Muscle of leg (tissue), 11 donors: ENCODE measurements around the gene SDK1. TPM values are rescaled to one million over a fixed set of nuclear protein-coding genes. Genes with fewer than 3 reads are reported as not detected.

Experiments
- DNase-seq: peaks from one replicate; pipeline ENCODE4 v3.0.0; 2013
- H3K27ac ChIP-seq: one replicate; pipeline ENCODE4 v1.5.1; 2013; ENCODE audit warnings: mild to moderate bottlenecking, low read length, control low read depth
- H3K27me3 ChIP-seq: one replicate; pipeline ENCODE4 v1.6.1; 2013; ENCODE audit warnings: low read length; ENCODE audit not compliant: control insufficient read depth, insufficient read depth
- H3K36me3 ChIP-seq: one replicate; pipeline ENCODE4 v1.6.1; 2013; ENCODE audit warnings: low read length; ENCODE audit not compliant: control insufficient read depth, insufficient read depth
- H3K4me1 ChIP-seq: one replicate; pipeline ENCODE4 v1.6.1; 2013; ENCODE audit warnings: low read length; ENCODE audit not compliant: control insufficient read depth, insufficient read depth
- H3K4me3 ChIP-seq: one replicate; pipeline ENCODE4 v1.5.1; 2013; ENCODE audit warnings: low read length, control low read depth
- H3K9me3 ChIP-seq: replicated peaks from 2 replicates; pipeline ENCODE4 v1.6.1; 2013; ENCODE audit warnings: low read depth, low read length; ENCODE audit not compliant: control insufficient read depth
- WGBS: methylation state at CpG from one replicate; pipeline ENCODE4 v1.1.5; 2013; ENCODE audit warnings: missing lambda C conversion rate; ENCODE audit not compliant: insufficient coverage; 5-methylcytosine and 5-hydroxymethylcytosine counted together
- polyA plus RNA-seq, 8 donors: library from polyadenylated mRNA; unstranded; fragments of 120-200 nt; gene quantifications; one replicate each; pipeline versions ENCODE4 v1.2.1 to v1.2.3, GENCODE V29; 2013; ENCODE audit warnings: inconsistent platforms in 1 of 8, low replicate concordance in 1 of 8; ENCODE audit not compliant: insufficient read length in 8 of 8, insufficient read depth in 1 of 8
- total RNA-seq: library from RNA; stranded (reverse); fragments of 120-200 nt; gene quantifications from one replicate; pipeline ENCODE4 v1.2.4, GENCODE V29; 2013

The SDK1 gene
- total and polyA plus RNA-seq, 9 donors: 2.3 to 6.4 (median 3.6) TPM

GRCh38 chr7:4098169-4098568 lies 797.1 kb downstream of the SDK1 start:
- H3K4me3 ChIP-seq: no peak overlapping the region
- no peaks in the 10 kb centered on the region for H3K9me3 ChIP-seq
- no peak for DNase-seq
- H3K27me3 ChIP-seq: peaks cover 2% of the 10 kb centered on the region
- WGBS: no CpG with 5 or more reads among the region's 11 CpGs
- H3K27ac ChIP-seq: no peak overlapping the region
- H3K4me1 ChIP-seq: peaks cover 4% of the 10 kb centered on the region
- H3K36me3 ChIP-seq: no peaks in the 10 kb centered on the region

GRCh38 chr7:4099651-4100050 lies 798.6 kb downstream of the SDK1 start:
- Histone ChIP-seq H3K36me3 (no peaks in the 10 kb centered on the region), H3K27ac (no peak overlapping the region), H3K4me1 (peaks cover 4% of the 10 kb centered on the region), H3K27me3 (peaks cover 2% of the 10 kb centered on the region), H3K9me3 (no peaks in the 10 kb centered on the region), H3K4me3 (no peak overlapping the region)
- DNase-seq: no peak
- WGBS: 83% methylated on average over 14 of the region's 14 CpGs

- H3K4me1 ChIP-seq: peaks cover 4% of the 10 kb centered on the region
- peaks cover 2% of the 10 kb centered on the region for H3K27me3 ChIP-seq
- no peaks in the 10 kb centered on the region for H3K36me3 ChIP-seq
- no peaks in the 10 kb centered on the region for H3K9me3 ChIP-seq
- H3K4me3 ChIP-seq: no peak overlapping the region
- 85% methylated on average over 5 of the region's 8 CpGs for WGBS
- DNase-seq: no peak
- H3K27ac ChIP-seq: no peak overlapping the region
Measured at GRCh38 chr7:4100148-4100547, 799.1 kb downstream of the SDK1 start.

- Histone ChIP-seq H3K27ac (no peak overlapping the region), H3K9me3 (no peaks in the 10 kb centered on the region), H3K36me3 (no peaks in the 10 kb centered on the region), H3K4me1 (peaks cover 4% of the 10 kb centered on the region), H3K4me3 (no peak overlapping the region), H3K27me3 (peaks cover 2% of the 10 kb centered on the region)
- 93% methylated on average over 5 of the region's 11 CpGs for WGBS
- no peak for DNase-seq
Measured at GRCh38 chr7:4100691-4101090, 799.6 kb downstream of the SDK1 start.

GRCh38 chr7:4102231-4102841 lies 801.3 kb downstream of the SDK1 start:
- Histone ChIP-seq H3K27me3 (peaks cover 2% of the 10 kb centered on the region), H3K9me3 (no peaks in the 10 kb centered on the region), H3K27ac (no peak overlapping the region), H3K36me3 (no peaks in the 10 kb centered on the region), H3K4me3 (no peak overlapping the region), H3K4me1 (peaks cover 4% of the 10 kb centered on the region)
- DNase-seq: peak; percentile 14
- WGBS: 80% methylated on average over 8 of the region's 14 CpGs

GRCh38 chr7:4103352-4104091 lies 802.5 kb downstream of the SDK1 start:
- Histone ChIP-seq H3K4me1 (peaks cover 4% of the 10 kb centered on the region), H3K27me3 (peaks cover 2% of the 10 kb centered on the region), H3K4me3 (no peak overlapping the region), H3K9me3 (no peaks in the 10 kb centered on the region), H3K27ac (no peak overlapping the region), H3K36me3 (no peaks in the 10 kb centered on the region)
- WGBS: 89% methylated on average over 14 of the region's 17 CpGs
- DNase-seq: peak; percentile 11

- H3K4me3 ChIP-seq: no peak overlapping the region
- H3K27ac ChIP-seq: no peak overlapping the region
- WGBS: 83% methylated on average over 7 of the region's 11 CpGs
Measured at GRCh38 chr7:4107839-4108238, 806.8 kb downstream of the SDK1 start.

GRCh38 chr7:4108951-4109350 lies 807.9 kb downstream of the SDK1 start:
- 78% methylated on average over 7 of the region's 9 CpGs for WGBS
- no peaks in the 10 kb centered on the region for H3K9me3 ChIP-seq
- no peak overlapping the region for H3K4me3 ChIP-seq
- DNase-seq: no peak
- H3K36me3 ChIP-seq: no peaks in the 10 kb centered on the region
- no peaks in the 10 kb centered on the region for H3K27me3 ChIP-seq
- no peaks in the 10 kb centered on the region for H3K4me1 ChIP-seq
- H3K27ac ChIP-seq: no peak overlapping the region

More at GRCh38 chr7:4107839-4108238, 806.8 kb downstream of the SDK1 start:
- Histone ChIP-seq H3K27me3 (no peaks in the 10 kb centered on the region), H3K9me3 (no peaks in the 10 kb centered on the region), H3K36me3 (no peaks in the 10 kb centered on the region), H3K4me1 (no peaks in the 10 kb centered on the region)
- DNase-seq: no peak

GRCh38 chr7:4109481-4110110 lies 808.5 kb downstream of the SDK1 start:
- H3K36me3 ChIP-seq: no peaks in the 10 kb centered on the region
- no peaks in the 10 kb centered on the region for H3K27me3 ChIP-seq
- H3K9me3 ChIP-seq: no peaks in the 10 kb centered on the region
- no peak overlapping the region for H3K27ac ChIP-seq
- H3K4me3 ChIP-seq: no peak overlapping the region
- peak; percentile 30 for DNase-seq
- WGBS: 74% methylated on average over 14 of the region's 16 CpGs
- no peaks in the 10 kb centered on the region for H3K4me1 ChIP-seq

- no peak overlapping the region for H3K4me3 ChIP-seq
- WGBS: 67% methylated on average over 1 of the region's 4 CpGs
- H3K27me3 ChIP-seq: no peaks in the 10 kb centered on the region
- no peaks in the 10 kb centered on the region for H3K36me3 ChIP-seq
- H3K9me3 ChIP-seq: no peaks in the 10 kb centered on the region
- H3K4me1 ChIP-seq: no peaks in the 10 kb centered on the region
- DNase-seq: no peak
- no peak overlapping the region for H3K27ac ChIP-seq
Measured at GRCh38 chr7:4110438-4110837, 809.4 kb downstream of the SDK1 start.
